HEK293 (cell line): ENCODE measurements around the gene SSTR5.

Experiments
- CTCF ChIA-PET: fragments of 350-600 bp; formaldehyde crosslinking; extraction: SDS; loops from one replicate; lab custom pipeline; 2021; ENCODE audit warnings: antibody characterized with exemption; lab: Yijun Ruan, JAX
- POLR2A ChIA-PET: fragments of 300-600 bp; formaldehyde crosslinking; extraction: SDS; loops from one replicate; lab custom pipeline; 2020; ENCODE audit warnings: antibody characterized with exemption, inconsistent platforms; lab: Yijun Ruan, JAX
- H3K27ac ChIP-seq: fragments of 200-500 bp; sonication (Bioruptor generic); 2 replicates; pipeline ENCODE4 v1.5.1; 2014; ENCODE audit warnings: low read depth, low read length, control low read depth, inconsistent platforms; ENCODE audit errors: extremely low read depth
- H3K36me3 ChIP-seq, 2 experiments: fragments of 200-500 bp in 1 of 2; sonication (Bioruptor generic) in 1 of 2; 1 replicate in 1 of 2; 2 replicates in 1 of 2; pipeline ENCODE4 v1.5.1; 2014 to 2017; ENCODE audit warnings: inconsistent platforms in 2 of 2, low read length in 2 of 2; ENCODE audit not compliant: control insufficient read depth in 2 of 2, insufficient read depth in 1 of 2
- H3K4me1 ChIP-seq: fragments of 200-500 bp; sonication (Bioruptor generic); 2 replicates; pipeline ENCODE4 v1.5.1; 2014; ENCODE audit warnings: mild to moderate bottlenecking, low read length, inconsistent platforms; ENCODE audit not compliant: control insufficient read depth, insufficient read depth
- H3K4me3 ChIP-seq: 2 replicates; pipeline ENCODE4 v1.5.1; 2011; ENCODE audit warnings: low read depth, mild to moderate bottlenecking, control low read depth, low read length, moderate library complexity
- H3K9me3 ChIP-seq: fragments of 200-500 bp; sonication (Bioruptor generic); 2 replicates; pipeline ENCODE4 v1.5.1; 2014; ENCODE audit warnings: low read depth, low read length, inconsistent platforms; ENCODE audit not compliant: control insufficient read depth, insufficient read depth
- IKZF3 ChIP-seq: fragments of 450-650 bp; IDR thresholded peaks from 2 replicates; pipeline ENCODE4 v1.5.0; 2018; ENCODE audit warnings: missing biosample characterization, mild to moderate bottlenecking, missing genetic modification characterization, moderate library complexity
- KLF1 ChIP-seq: fragments of 450-650 bp; formaldehyde crosslinking; IDR thresholded peaks from 2 replicates; pipeline ENCODE4 v1.5.1; 2016; ENCODE audit warnings: missing biosample characterization, missing genetic modification characterization
- KLF9 ChIP-seq: fragments of 450-650 bp; formaldehyde crosslinking; IDR thresholded peaks from 2 replicates; pipeline ENCODE4 v1.5.1; 2016; ENCODE audit warnings: missing biosample characterization, missing genetic modification characterization, low read depth
- MYNN ChIP-seq: fragments of 450-650 bp; formaldehyde crosslinking; IDR thresholded peaks from 2 replicates; pipeline ENCODE4 v1.5.1; 2016; ENCODE audit warnings: missing biosample characterization, missing genetic modification characterization, borderline replicate concordance
- SP2 ChIP-seq: fragments of 450-650 bp; formaldehyde crosslinking; IDR thresholded peaks from 2 replicates; pipeline ENCODE4 v1.5.1; 2016; ENCODE audit warnings: missing biosample characterization, missing genetic modification characterization
- SP3 ChIP-seq: fragments of 450-650 bp; formaldehyde crosslinking; IDR thresholded peaks from 2 replicates; pipeline ENCODE4 v1.5.1; 2016; ENCODE audit warnings: missing biosample characterization, missing genetic modification characterization
- TRIM28 ChIP-seq: IDR thresholded peaks from 2 replicates; pipeline ENCODE4 v1.6.1; 2011; ENCODE audit warnings: low read length, control low read depth, borderline replicate concordance
- ZBTB17 ChIP-seq: fragments of 450-650 bp; formaldehyde crosslinking; IDR thresholded peaks from 2 replicates; pipeline ENCODE4 v1.5.1; 2016; ENCODE audit warnings: missing biosample characterization, missing genetic modification characterization
- ZBTB20 ChIP-seq: fragments of 450-650 bp; formaldehyde crosslinking; IDR thresholded peaks from 2 replicates; pipeline ENCODE4 v1.5.1; 2016; ENCODE audit warnings: missing biosample characterization, missing genetic modification characterization
- ZNF157 ChIP-seq: fragments of 450-650 bp; formaldehyde crosslinking; IDR thresholded peaks from 2 replicates; pipeline ENCODE4 v1.5.1; 2016; ENCODE audit warnings: missing biosample characterization, missing genetic modification characterization
- ZNF175 ChIP-seq: fragments of 450-650 bp; formaldehyde crosslinking; IDR thresholded peaks from 2 replicates; pipeline ENCODE4 v1.5.1; 2016; ENCODE audit warnings: missing biosample characterization, missing genetic modification characterization
- ZNF239 ChIP-seq: fragments of 450-650 bp; formaldehyde crosslinking; IDR thresholded peaks from 2 replicates; pipeline ENCODE4 v1.5.1; 2016; ENCODE audit warnings: missing biosample characterization, missing genetic modification characterization
- ZNF350 ChIP-seq: fragments of 450-650 bp; formaldehyde crosslinking; IDR thresholded peaks from 2 replicates; pipeline ENCODE4 v1.5.0; 2017; ENCODE audit warnings: missing biosample characterization, mild to moderate bottlenecking, missing genetic modification characterization
- ZNF394 ChIP-seq: fragments of 450-650 bp; formaldehyde crosslinking; IDR thresholded peaks from 2 replicates; pipeline ENCODE4 v1.5.1; 2016; ENCODE audit warnings: missing biosample characterization, missing genetic modification characterization, mild to moderate bottlenecking, moderate library complexity, borderline replicate concordance
- ZNF521 ChIP-seq: fragments of 450-650 bp; formaldehyde crosslinking; IDR thresholded peaks from 2 replicates; pipeline ENCODE4 v1.5.1; 2017; ENCODE audit warnings: missing biosample characterization, mild to moderate bottlenecking, missing genetic modification characterization
- ZNF600 ChIP-seq: fragments of 450-650 bp; formaldehyde crosslinking; IDR thresholded peaks from 2 replicates; pipeline ENCODE4 v1.5.1; 2016; ENCODE audit warnings: missing biosample characterization, missing genetic modification characterization
- ZNF658 ChIP-seq: fragments of 450-650 bp; formaldehyde crosslinking; IDR thresholded peaks from 2 replicates; pipeline ENCODE4; 2016; ENCODE audit warnings: missing biosample characterization, missing genetic modification characterization
- ZNF677 ChIP-seq: fragments of 450-650 bp; IDR thresholded peaks from 2 replicates; pipeline ENCODE4 v1.5.0; 2018; ENCODE audit warnings: missing biosample characterization, mild to moderate bottlenecking, missing genetic modification characterization, moderate library complexity
- ZNF707 ChIP-seq: fragments of 450-650 bp; formaldehyde crosslinking; IDR thresholded peaks from 2 replicates; pipeline ENCODE4 v1.5.1; 2016; ENCODE audit warnings: missing biosample characterization, missing genetic modification characterization
- ZSCAN16 ChIP-seq: fragments of 450-650 bp; formaldehyde crosslinking; IDR thresholded peaks from 2 replicates; pipeline ENCODE4 v1.5.1; 2016; ENCODE audit warnings: missing biosample characterization, missing genetic modification characterization
- ZSCAN30 ChIP-seq: fragments of 450-650 bp; IDR thresholded peaks from 2 replicates; pipeline ENCODE4 v1.5.1; 2018; ENCODE audit warnings: missing biosample characterization, mild to moderate bottlenecking, missing genetic modification characterization, moderate library complexity
- TF ChIP-seq, protein P1 (sequence below): fragments of 450-650 bp; formaldehyde crosslinking; IDR thresholded peaks from 2 replicates; pipeline ENCODE4 v1.5.1; 2016; ENCODE audit warnings: missing biosample characterization, missing genetic modification characterization
- TF ChIP-seq, protein P2 (sequence below): fragments of 450-650 bp; formaldehyde crosslinking; IDR thresholded peaks from 2 replicates; pipeline ENCODE4 v1.5.1; 2017; ENCODE audit warnings: missing biosample characterization, missing genetic modification characterization
- TF ChIP-seq, protein P3 (sequence below): fragments of 450-650 bp; formaldehyde crosslinking; IDR thresholded peaks from 2 replicates; pipeline ENCODE4 v1.5.1; 2017; ENCODE audit warnings: missing biosample characterization, missing genetic modification characterization
- TF ChIP-seq, protein P4 (sequence below): fragments of 450-650 bp; formaldehyde crosslinking; IDR thresholded peaks from 2 replicates; pipeline ENCODE4 v1.5.1; 2016; ENCODE audit warnings: missing biosample characterization, missing genetic modification characterization
- TF ChIP-seq, protein P5 (sequence below): fragments of 450-650 bp; formaldehyde crosslinking; IDR thresholded peaks from 2 replicates; pipeline ENCODE4 v1.5.1; 2016; ENCODE audit warnings: missing biosample characterization, missing genetic modification characterization

Gene SSTR5

DNA sequence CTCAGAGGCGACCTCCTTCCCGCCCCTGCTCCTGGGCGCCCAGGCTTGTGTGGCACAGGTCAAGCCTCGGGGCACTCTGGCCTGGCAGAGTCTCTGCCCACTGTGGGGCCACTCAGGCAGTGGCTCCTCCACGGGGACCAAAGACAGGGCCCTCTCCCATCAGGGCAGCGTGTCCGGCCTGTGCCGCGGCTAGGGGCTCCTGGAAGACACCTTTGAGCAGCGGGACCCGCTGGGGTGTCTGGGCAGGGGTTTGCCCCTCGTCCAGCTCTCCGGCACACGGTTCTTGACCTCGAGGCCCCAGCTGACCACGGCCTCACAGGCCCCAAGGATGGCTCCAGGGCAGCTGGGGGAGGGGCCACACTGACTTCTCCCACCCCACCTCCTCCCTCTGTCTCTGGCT, 24.7 kb upstream of the SSTR5 start:
- no peaks in the 10 kb centered on the region for H3K9me3 ChIP-seq
- POLR2A ChIA-PET = no interaction called here
- no peak for TF ChIP-seq ZNF350 (tag by site-specific recombination)
- TF ChIP-seq, protein P1, sequence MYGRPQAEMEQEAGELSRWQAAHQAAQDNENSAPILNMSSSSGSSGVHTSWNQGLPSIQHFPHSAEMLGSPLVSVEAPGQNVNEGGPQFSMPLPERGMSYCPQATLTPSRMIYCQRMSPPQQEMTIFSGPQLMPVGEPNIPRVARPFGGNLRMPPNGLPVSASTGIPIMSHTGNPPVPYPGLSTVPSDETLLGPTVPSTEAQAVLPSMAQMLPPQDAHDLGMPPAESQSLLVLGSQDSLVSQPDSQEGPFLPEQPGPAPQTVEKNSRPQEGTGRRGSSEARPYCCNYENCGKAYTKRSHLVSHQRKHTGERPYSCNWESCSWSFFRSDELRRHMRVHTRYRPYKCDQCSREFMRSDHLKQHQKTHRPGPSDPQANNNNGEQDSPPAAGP (tag by site-specific recombination) = no peak
- no peak for TF ChIP-seq ZNF677 (tag by site-specific recombination)
- TF ChIP-seq, protein P2, sequence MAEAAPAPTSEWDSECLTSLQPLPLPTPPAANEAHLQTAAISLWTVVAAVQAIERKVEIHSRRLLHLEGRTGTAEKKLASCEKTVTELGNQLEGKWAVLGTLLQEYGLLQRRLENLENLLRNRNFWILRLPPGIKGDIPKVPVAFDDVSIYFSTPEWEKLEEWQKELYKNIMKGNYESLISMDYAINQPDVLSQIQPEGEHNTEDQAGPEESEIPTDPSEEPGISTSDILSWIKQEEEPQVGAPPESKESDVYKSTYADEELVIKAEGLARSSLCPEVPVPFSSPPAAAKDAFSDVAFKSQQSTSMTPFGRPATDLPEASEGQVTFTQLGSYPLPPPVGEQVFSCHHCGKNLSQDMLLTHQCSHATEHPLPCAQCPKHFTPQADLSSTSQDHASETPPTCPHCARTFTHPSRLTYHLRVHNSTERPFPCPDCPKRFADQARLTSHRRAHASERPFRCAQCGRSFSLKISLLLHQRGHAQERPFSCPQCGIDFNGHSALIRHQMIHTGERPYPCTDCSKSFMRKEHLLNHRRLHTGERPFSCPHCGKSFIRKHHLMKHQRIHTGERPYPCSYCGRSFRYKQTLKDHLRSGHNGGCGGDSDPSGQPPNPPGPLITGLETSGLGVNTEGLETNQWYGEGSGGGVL (tag by site-specific recombination) = no peak
- TF ChIP-seq ZNF175 (tag by site-specific recombination) = no peak
- TF ChIP-seq ZNF157 (tag by site-specific recombination) = no peak
- TF ChIP-seq SP2 (tag by site-specific recombination) = no peak
- TF ChIP-seq, protein P3, sequence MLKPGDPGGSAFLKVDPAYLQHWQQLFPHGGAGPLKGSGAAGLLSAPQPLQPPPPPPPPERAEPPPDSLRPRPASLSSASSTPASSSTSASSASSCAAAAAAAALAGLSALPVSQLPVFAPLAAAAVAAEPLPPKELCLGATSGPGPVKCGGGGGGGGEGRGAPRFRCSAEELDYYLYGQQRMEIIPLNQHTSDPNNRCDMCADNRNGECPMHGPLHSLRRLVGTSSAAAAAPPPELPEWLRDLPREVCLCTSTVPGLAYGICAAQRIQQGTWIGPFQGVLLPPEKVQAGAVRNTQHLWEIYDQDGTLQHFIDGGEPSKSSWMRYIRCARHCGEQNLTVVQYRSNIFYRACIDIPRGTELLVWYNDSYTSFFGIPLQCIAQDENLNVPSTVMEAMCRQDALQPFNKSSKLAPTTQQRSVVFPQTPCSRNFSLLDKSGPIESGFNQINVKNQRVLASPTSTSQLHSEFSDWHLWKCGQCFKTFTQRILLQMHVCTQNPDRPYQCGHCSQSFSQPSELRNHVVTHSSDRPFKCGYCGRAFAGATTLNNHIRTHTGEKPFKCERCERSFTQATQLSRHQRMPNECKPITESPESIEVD (tag by site-specific recombination) = no peak
- TF ChIP-seq, all 188 proteins: peak for 0
- Histone ChIP-seq H3K27ac (no peak overlapping the region), H3K4me3 (no peak overlapping the region), H3K4me1 (no peaks in the 10 kb centered on the region), H3K36me3 (no peaks in the 10 kb centered on the region)
- CTCF ChIA-PET = interaction anchor here (0.6 to 0.8 kb wide), 2 partner anchors 8 to 75 kb away, joined by 3 to 4 read pairs; no protein-coding TSS in a partner anchor

DNA sequence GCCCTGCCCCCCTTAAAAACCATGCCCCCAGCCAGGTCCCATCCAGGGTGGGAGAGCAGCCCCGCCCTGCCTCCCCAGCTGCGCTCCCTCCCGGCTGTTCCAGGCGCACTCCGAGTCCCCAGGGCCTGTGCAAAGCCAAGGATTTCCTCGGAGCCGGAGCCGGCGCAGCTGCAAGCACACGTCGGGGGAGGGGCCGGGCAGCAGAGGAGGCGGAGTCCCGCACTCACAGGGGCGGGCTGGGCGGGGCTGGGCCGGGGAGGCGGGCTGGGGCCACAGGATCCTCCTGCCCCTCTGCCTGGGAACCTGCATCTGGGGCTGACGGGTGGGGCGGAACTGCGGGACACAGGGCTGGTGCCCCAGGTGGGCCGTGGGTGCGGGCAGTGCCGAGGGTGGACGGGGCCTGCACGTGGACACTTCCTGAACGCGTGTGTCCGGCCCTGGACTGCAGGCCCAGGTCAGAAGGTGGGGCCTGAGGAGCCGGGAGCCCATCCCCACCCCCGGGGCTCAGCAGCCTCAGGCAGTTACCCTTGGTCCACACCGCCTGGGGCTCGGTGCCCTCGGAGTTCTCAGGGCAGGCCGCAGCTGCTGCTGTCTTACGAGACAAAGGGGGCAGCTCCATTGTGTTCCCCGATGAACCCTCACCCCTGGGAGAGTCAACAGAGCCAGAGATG, 24.0 kb upstream of the SSTR5 start:
- CTCF ChIA-PET = interaction anchor here (0.5 kb wide), 1 partner anchor 64 kb away, joined by 3 read pairs; no protein-coding TSS in a partner anchor
- TF ChIP-seq MYNN (no peak), ZNF239 (tag by site-specific recombination) (no peak), ZBTB20 (tag by site-specific recombination) (peak; percentile 18; the same call in 1 of the 2 replicates), ZNF394 (no peak), ZSCAN30 (no peak), ZBTB17 (peak; percentile 69), ZSCAN16 (tag by site-specific recombination) (no peak), ZNF521 (tag by site-specific recombination) (no peak), IKZF3 (tag by site-specific recombination) (peak; percentile 53; the same call in 1 of the 2 replicates), SP3 (tag by site-specific recombination) (peak; percentile 26; the same call in 1 of the 2 replicates), KLF1 (tag by site-specific recombination) (peak; percentile 43; the same call in 1 of the 2 replicates), ZNF600 (tag by site-specific recombination) (peak; percentile 69), TRIM28 (no peak), KLF9 (tag by site-specific recombination) (no peak), ZNF658 (tag by site-specific recombination) (no peak), ZNF707 (tag by site-specific recombination) (no peak)
- TF ChIP-seq, protein P4, sequence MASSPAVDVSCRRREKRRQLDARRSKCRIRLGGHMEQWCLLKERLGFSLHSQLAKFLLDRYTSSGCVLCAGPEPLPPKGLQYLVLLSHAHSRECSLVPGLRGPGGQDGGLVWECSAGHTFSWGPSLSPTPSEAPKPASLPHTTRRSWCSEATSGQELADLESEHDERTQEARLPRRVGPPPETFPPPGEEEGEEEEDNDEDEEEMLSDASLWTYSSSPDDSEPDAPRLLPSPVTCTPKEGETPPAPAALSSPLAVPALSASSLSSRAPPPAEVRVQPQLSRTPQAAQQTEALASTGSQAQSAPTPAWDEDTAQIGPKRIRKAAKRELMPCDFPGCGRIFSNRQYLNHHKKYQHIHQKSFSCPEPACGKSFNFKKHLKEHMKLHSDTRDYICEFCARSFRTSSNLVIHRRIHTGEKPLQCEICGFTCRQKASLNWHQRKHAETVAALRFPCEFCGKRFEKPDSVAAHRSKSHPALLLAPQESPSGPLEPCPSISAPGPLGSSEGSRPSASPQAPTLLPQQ (tag by site-specific recombination) = no peak
- TF ChIP-seq, protein P5, sequence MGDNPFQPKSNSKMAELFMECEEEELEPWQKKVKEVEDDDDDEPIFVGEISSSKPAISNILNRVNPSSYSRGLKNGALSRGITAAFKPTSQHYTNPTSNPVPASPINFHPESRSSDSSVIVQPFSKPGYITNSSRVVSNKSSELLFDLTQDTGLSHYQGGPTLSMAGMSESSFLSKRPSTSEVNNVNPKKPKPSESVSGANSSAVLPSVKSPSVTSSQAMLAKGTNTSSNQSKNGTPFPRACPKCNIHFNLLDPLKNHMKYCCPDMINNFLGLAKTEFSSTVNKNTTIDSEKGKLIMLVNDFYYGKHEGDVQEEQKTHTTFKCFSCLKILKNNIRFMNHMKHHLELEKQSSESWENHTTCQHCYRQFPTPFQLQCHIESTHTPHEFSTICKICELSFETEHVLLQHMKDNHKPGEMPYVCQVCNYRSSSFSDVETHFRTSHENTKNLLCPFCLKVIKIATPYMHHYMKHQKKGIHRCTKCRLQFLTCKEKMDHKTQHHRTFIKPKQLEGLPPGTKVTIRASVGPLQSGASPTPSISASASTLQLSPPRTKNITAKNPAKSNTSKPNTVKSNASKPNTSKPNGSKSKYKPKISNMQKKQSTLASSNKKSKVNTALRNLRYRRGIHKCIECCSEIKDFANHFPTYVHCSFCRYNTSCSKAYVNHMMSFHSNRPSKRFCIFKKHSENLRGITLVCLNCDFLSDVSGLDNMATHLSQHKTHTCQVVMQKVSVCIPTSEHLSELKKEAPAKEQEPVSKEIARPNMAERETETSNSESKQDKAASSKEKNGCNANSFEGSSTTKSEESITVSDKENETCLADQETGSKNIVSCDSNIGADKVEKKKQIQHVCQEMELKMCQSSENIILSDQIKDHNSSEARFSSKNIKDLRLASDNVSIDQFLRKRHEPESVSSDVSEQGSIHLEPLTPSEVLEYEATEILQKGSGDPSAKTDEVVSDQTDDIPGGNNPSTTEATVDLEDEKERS (tag by site-specific recombination) = no peak

More for the DNA sequence above, 24.0 kb upstream of the SSTR5 start:
- Histone ChIP-seq H3K36me3 (no peaks in the 10 kb centered on the region), H3K27ac (no peak overlapping the region), H3K4me3 (no peak overlapping the region), H3K4me1 (no peaks in the 10 kb centered on the region), H3K9me3 (no peaks in the 10 kb centered on the region)
- POLR2A ChIA-PET = no interaction called here
